Neuronal stem cell (in vitro differentiated cells): ENCODE results near the gene ANTXR2.
A peak's percentile ranks its signal among the peaks of the same experiment; 100 is the strongest.

Experiments
- DNase-seq: peaks from one replicate; pipeline ENCODE4 v3.0.0-alpha.2; 2013; ENCODE audit warnings: low spot score
- H2AFZ ChIP-seq: one replicate; pipeline ENCODE4 v1.6.1; 2013; ENCODE audit warnings: mild to moderate bottlenecking, low read length, inconsistent platforms
- H2AK5ac ChIP-seq: 2 replicates; pipeline ENCODE4 v1.6.1; 2013; ENCODE audit warnings: low read depth, mild to moderate bottlenecking, inconsistent platforms, low read length, moderate library complexity, mixed read lengths
- H2BK120ac ChIP-seq: 2 replicates; pipeline ENCODE4 v1.6.1; 2013; ENCODE audit warnings: low read depth, mild to moderate bottlenecking, inconsistent platforms, low read length, moderate library complexity, mixed read lengths
- H2BK12ac ChIP-seq: one replicate; pipeline ENCODE4 v1.6.1; 2013; ENCODE audit warnings: low read length, inconsistent platforms
- H2BK15ac ChIP-seq: 2 replicates; pipeline ENCODE4 v1.6.1; 2013; ENCODE audit warnings: mild to moderate bottlenecking, low read length, inconsistent platforms, mixed read lengths
- H2BK5ac ChIP-seq: one replicate; pipeline ENCODE4 v1.6.1; 2013; ENCODE audit warnings: inconsistent platforms, mild to moderate bottlenecking, low read length, moderate library complexity
- H3K14ac ChIP-seq: one replicate; pipeline ENCODE4 v1.6.1; 2013; ENCODE audit warnings: low read length, inconsistent platforms
- H3K18ac ChIP-seq: 2 replicates; pipeline ENCODE4 v1.6.1; 2013; ENCODE audit warnings: low read length, inconsistent platforms
- H3K23ac ChIP-seq: 2 replicates; pipeline ENCODE4 v1.6.1; 2013; ENCODE audit warnings: low read depth, mild to moderate bottlenecking, mixed read lengths, low read length, inconsistent platforms; ENCODE audit not compliant: poor library complexity
- H3K27ac ChIP-seq: replicated peaks from 3 replicates; pipeline ENCODE4 v1.5.1; 2013; ENCODE audit warnings: low read length, inconsistent platforms
- H3K27me3 ChIP-seq, 3 experiments: 2 replicates each; pipeline ENCODE4 v1.6.1; 2013; ENCODE audit warnings: low read length in 3 of 3, mild to moderate bottlenecking in 2 of 3, inconsistent platforms in 1 of 3, low read depth in 1 of 3, mixed read lengths in 1 of 3, moderate library complexity in 1 of 3; ENCODE audit not compliant: control insufficient read depth in 3 of 3, insufficient read depth in 3 of 3
- H3K36me3 ChIP-seq, 2 donors: replicated peaks in 1 of 2; 2 replicates each; pipeline ENCODE4 v1.6.1; 2013; ENCODE audit warnings: low read length in 2 of 2; ENCODE audit not compliant: control insufficient read depth in 2 of 2, insufficient read depth in 2 of 2
- H3K4ac ChIP-seq: 2 replicates; pipeline ENCODE4 v1.6.1; 2013; ENCODE audit warnings: inconsistent platforms, mild to moderate bottlenecking, low read length, moderate library complexity
- H3K4me1 ChIP-seq, 2 donors: 1 replicate in 1 of 2; 2 replicates in 1 of 2; pipeline ENCODE4 v1.6.1; 2013; ENCODE audit warnings: low read length in 2 of 2, low read depth in 1 of 2; ENCODE audit not compliant: control insufficient read depth in 2 of 2, insufficient read depth in 1 of 2
- H3K4me2 ChIP-seq: one replicate; pipeline ENCODE4 v1.6.1; 2013; ENCODE audit warnings: mild to moderate bottlenecking, low read length, inconsistent platforms; ENCODE audit not compliant: insufficient read depth, poor library complexity, severe bottlenecking
- H3K4me3 ChIP-seq, 2 donors: 2 replicates each; pipeline ENCODE4 v1.5.1; 2013; ENCODE audit warnings: low read length in 2 of 2, mild to moderate bottlenecking in 2 of 2, inconsistent platforms in 1 of 2, moderate library complexity in 1 of 2
- H3K79me1 ChIP-seq: one replicate; pipeline ENCODE4 v1.6.1; 2013; ENCODE audit warnings: low read depth, mild to moderate bottlenecking, inconsistent platforms, low read length, moderate library complexity
- H3K9ac ChIP-seq: one replicate; pipeline ENCODE4 v1.6.1; 2013; ENCODE audit warnings: mild to moderate bottlenecking, low read depth, low read length, inconsistent platforms; ENCODE audit not compliant: poor library complexity
- H3K9me3 ChIP-seq, 2 donors: replicated peaks in 1 of 2; 2 replicates each; pipeline versions ENCODE3 to v1.6.1; 2013; ENCODE audit warnings: low read length in 2 of 2, mild to moderate bottlenecking in 2 of 2, inconsistent platforms in 1 of 2, low read depth in 1 of 2, mixed read lengths in 1 of 2, moderate library complexity in 1 of 2; ENCODE audit not compliant: control insufficient read depth in 2 of 2, insufficient read depth in 1 of 2
- H4K8ac ChIP-seq: one replicate; pipeline ENCODE4 v1.6.1; 2013; ENCODE audit warnings: low read depth, mild to moderate bottlenecking, inconsistent platforms, low read length, moderate library complexity
- H4K91ac ChIP-seq: one replicate; pipeline ENCODE4 v1.6.1; 2013; ENCODE audit warnings: low read length, low read depth, mild to moderate bottlenecking, inconsistent platforms; ENCODE audit not compliant: poor library complexity
- WGBS, 2 donors: extraction: QIAGEN DNeasy Blood & Tissue Kit; methylation state at CpG; one replicate each; pipeline ENCODE4 v1.1.7; 2013; ENCODE audit warnings: missing lambda C conversion rate in 2 of 2, mixed read lengths in 1 of 2; ENCODE audit not compliant: insufficient read length in 2 of 2, insufficient replicate concordance in 1 of 2; ENCODE audit errors: extremely low coverage in 2 of 2; 5-methylcytosine and 5-hydroxymethylcytosine counted together

The ANTXR2 gene

GRCh38 chr4:80115368-80116181 is 42.5 kb upstream of the ANTXR2 start:
- no peak overlapping the region for H3K4me3 ChIP-seq
- no peak overlapping the region for H2AK5ac ChIP-seq
- no peaks in the 10 kb centered on the region for H3K36me3 ChIP-seq
- peak overlapping the region; percentile 11 for H2BK5ac ChIP-seq
- no peak for DNase-seq
- H2BK15ac ChIP-seq: no peak overlapping the region
- H3K79me1 ChIP-seq: no peaks in the 10 kb centered on the region
- no peak overlapping the region for H4K91ac ChIP-seq
- no peaks in the 10 kb centered on the region for H3K27me3 ChIP-seq
- WGBS, 2 donors: no CpG with 5 or more reads among the region's 8 CpGs
- no peak overlapping the region for H3K23ac ChIP-seq
- H3K4ac ChIP-seq: no peak overlapping the region
- H4K8ac ChIP-seq: no peak overlapping the region
- H3K9me3 ChIP-seq: no peaks in the 10 kb centered on the region
- H3K14ac ChIP-seq: no peak overlapping the region
- H3K9ac ChIP-seq: no peak overlapping the region
- peak overlapping the region; percentile 12 for H3K18ac ChIP-seq
- no peak overlapping the region for H3K4me2 ChIP-seq
- H2AFZ ChIP-seq: no peak overlapping the region
- no peak overlapping the region for H3K27ac ChIP-seq
- no peak overlapping the region for H2BK120ac ChIP-seq
- no peaks in the 10 kb centered on the region for H3K4me1 ChIP-seq
- no peak overlapping the region for H2BK12ac ChIP-seq

GRCh38 chr4:80114732-80115265 is 41.8 kb upstream of the ANTXR2 start:
- Histone ChIP-seq H3K9ac (no peak overlapping the region), H3K36me3 (no peaks in the 10 kb centered on the region), H3K27ac (no peak overlapping the region), H2BK15ac (no peak overlapping the region), H3K27me3 (no peaks in the 10 kb centered on the region), H2BK12ac (no peak overlapping the region), H3K79me1 (no peaks in the 10 kb centered on the region), H3K4ac (no peak overlapping the region), H2AFZ (no peak overlapping the region), H2BK5ac (no peak overlapping the region), H3K23ac (no peak overlapping the region), H3K9me3 (no peaks in the 10 kb centered on the region), H4K8ac (no peak overlapping the region), H3K4me3 (no peak overlapping the region), H3K4me1 (no peaks in the 10 kb centered on the region), H3K4me2 (no peak overlapping the region), H4K91ac (no peak overlapping the region), H2BK120ac (no peak overlapping the region), H3K18ac (no peak overlapping the region), H3K14ac (no peak overlapping the region), H2AK5ac (no peak overlapping the region)
- no peak for DNase-seq

GRCh38 chr4:80113615-80114014 is 40.6 kb upstream of the ANTXR2 start:
- Histone ChIP-seq H3K9ac (no peak overlapping the region), H3K27me3 (no peaks in the 10 kb centered on the region), H3K79me1 (no peaks in the 10 kb centered on the region), H4K91ac (no peak overlapping the region), H2BK12ac (no peak overlapping the region), H2AK5ac (no peak overlapping the region), H3K23ac (no peak overlapping the region), H3K4me3 (no peak overlapping the region), H3K4me1 (no peaks in the 10 kb centered on the region), H3K36me3 (no peaks in the 10 kb centered on the region), H4K8ac (no peak overlapping the region), H3K27ac (no peak overlapping the region), H3K18ac (no peak overlapping the region), H2BK5ac (no peak overlapping the region), H3K14ac (no peak overlapping the region), H3K4ac (no peak overlapping the region), H2AFZ (no peak overlapping the region), H2BK15ac (no peak overlapping the region), H3K4me2 (no peak overlapping the region), H3K9me3 (no peaks in the 10 kb centered on the region), H2BK120ac (no peak overlapping the region)
- no CpG with 5 or more reads among the region's 3 CpGs for WGBS, 2 donors
- DNase-seq: no peak

- H2BK12ac ChIP-seq: no peak overlapping the region
- no peaks in the 10 kb centered on the region for H3K4me1 ChIP-seq
- no peak overlapping the region for H4K8ac ChIP-seq
- no peak overlapping the region for H3K23ac ChIP-seq
- no peak overlapping the region for H2AFZ ChIP-seq
- H3K4ac ChIP-seq: no peak overlapping the region
- H3K27me3 ChIP-seq: no peaks in the 10 kb centered on the region
- no peak overlapping the region for H2AK5ac ChIP-seq
- no peak overlapping the region for H2BK5ac ChIP-seq
- H2BK120ac ChIP-seq: no peak overlapping the region
- no peaks in the 10 kb centered on the region for H3K9me3 ChIP-seq
- no peak overlapping the region for H3K4me2 ChIP-seq
- H3K9ac ChIP-seq: no peak overlapping the region
- no peak overlapping the region for H3K27ac ChIP-seq
- H3K18ac ChIP-seq: no peak overlapping the region
- no CpG with 5 or more reads among the region's 3 CpGs for WGBS, 2 donors
- DNase-seq: no peak
- no peaks in the 10 kb centered on the region for H3K36me3 ChIP-seq
- H3K4me3 ChIP-seq: no peak overlapping the region
- H3K14ac ChIP-seq: no peak overlapping the region
- no peaks in the 10 kb centered on the region for H3K79me1 ChIP-seq
- no peak overlapping the region for H4K91ac ChIP-seq
- H2BK15ac ChIP-seq: no peak overlapping the region
Measured at GRCh38 chr4:80112236-80112635, 39.2 kb upstream of the ANTXR2 start.
